ENCODE data around the gene CAT. TPM values are rescaled to one million over a fixed set of nuclear protein-coding genes. Genes with fewer than 3 reads are reported as not detected.
"Not testable (repeated sequence)": the region's sequence is repeated elsewhere in the genome, so short reads cannot be mapped to it uniquely, and the experiment has no call there.

Gene CAT
- total and polyA plus RNA-seq, 8 donors: 24.9 to 122 (median 74.7) TPM

- Histone ChIP-seq H3K9me3 (peaks cover 0 to 18% (median 9%) of the 10 kb centered on the region in 4 donors), H3K4me1 (no peaks in the 10 kb centered on the region), H3K27me3 (no peaks in the 10 kb centered on the region), H3K36me3 (no peaks in the 10 kb centered on the region), H3K4me3 (no peak overlapping the region), H3K27ac (no peak overlapping the region)
- 41 to 57% (median 46%) methylated on average over 3 of the region's 3 CpGs for WGBS, 5 donors
- intact Hi-C loops (cut with DNase I; ENCODE audit: low total_unique reads): no loop called here
- TF ChIP-seq CTCF (IDR thresholded peaks at IDR 0.05) (no peak), EP300 (IDR thresholded peaks at IDR 0.05) (no peak), POLR2AphosphoS5 (IDR thresholded peaks at IDR 0.05) (no peak), POLR2A (IDR thresholded peaks at IDR 0.05) (no peak)
- DNase-seq: no peak
Measured at GRCh38 chr11:34416766-34417165, 22.0 kb upstream of the CAT start.

GRCh38 chr11:34417202-34417601 is 21.5 kb upstream of the CAT start:
- intact Hi-C loops (cut with DNase I; ENCODE audit: low total_unique reads): no loop called here
- Histone ChIP-seq H3K4me3 (no peak overlapping the region), H3K27me3 (no peaks in the 10 kb centered on the region), H3K4me1 (peaks cover 0 to 3% (median 1%) of the 10 kb centered on the region in 4 donors), H3K36me3 (no peaks in the 10 kb centered on the region), H3K9me3 (peaks cover 0 to 18% (median 9%) of the 10 kb centered on the region in 4 donors), H3K27ac (no peak overlapping the region)
- WGBS, 5 donors: 79 to 94% (median 88%) methylated on average over 1 of the region's 1 CpG
- TF ChIP-seq POLR2AphosphoS5 (IDR thresholded peaks at IDR 0.05): no peak
- DNase-seq: no peak

- no peak for TF ChIP-seq EP300 (IDR thresholded peaks at IDR 0.05)
- TF ChIP-seq CTCF (IDR thresholded peaks at IDR 0.05): no peak
- no peak for TF ChIP-seq POLR2A (IDR thresholded peaks at IDR 0.05)
- no peak for TF ChIP-seq POLR2AphosphoS5 (IDR thresholded peaks at IDR 0.05)
- Histone ChIP-seq H3K27me3 (no peaks in the 10 kb centered on the region), H3K4me3 (no peak overlapping the region), H3K27ac (no peak overlapping the region), H3K36me3 (no peaks in the 10 kb centered on the region), H3K4me1 (peaks cover 0 to 9% (median 3%) of the 10 kb centered on the region in 4 donors), H3K9me3 (no peaks in the 10 kb centered on the region)
- intact Hi-C loops (cut with DNase I; ENCODE audit: low total_unique reads): no loop called here
- no peak for DNase-seq
- WGBS, 5 donors: 95 to 98% (median 96%) methylated on average over 2 of the region's 2 CpGs
Measured at GRCh38 chr11:34419158-34419557, 19.6 kb upstream of the CAT start.

- H3K36me3 ChIP-seq: no peaks in the 10 kb centered on the region
- WGBS, 5 donors: 80 to 91% (median 89%) methylated on average over 7 of the region's 7 CpGs
- no peaks in the 10 kb centered on the region for H3K9me3 ChIP-seq
- DNase-seq: no peak
- intact Hi-C loops (cut with DNase I; ENCODE audit: low total_unique reads): no loop called here
- no peak for TF ChIP-seq EP300 (IDR thresholded peaks at IDR 0.05)
- no peak for TF ChIP-seq POLR2A (IDR thresholded peaks at IDR 0.05)
- no peak for TF ChIP-seq CTCF (IDR thresholded peaks at IDR 0.05)
- TF ChIP-seq POLR2AphosphoS5 (IDR thresholded peaks at IDR 0.05): no peak
- peaks cover 0 to 9% (median 3%) of the 10 kb centered on the region in 4 donors for H3K4me1 ChIP-seq
- no peaks in the 10 kb centered on the region for H3K27me3 ChIP-seq
- H3K4me3 ChIP-seq: no peak overlapping the region
- H3K27ac ChIP-seq: no peak overlapping the region
Measured at GRCh38 chr11:34423300-34423699, 15.4 kb upstream of the CAT start.

GRCh38 chr11:34424826-34425225 is 13.9 kb upstream of the CAT start:
- H3K36me3 ChIP-seq; H3K27ac ChIP-seq; H3K27me3 ChIP-seq; DNase-seq; intact Hi-C loops (cut with DNase I; ENCODE audit: low total_unique reads); H3K9me3 ChIP-seq; H3K4me3 ChIP-seq; H3K4me1 ChIP-seq: not testable (repeated sequence)
- WGBS, 5 donors: 73 to 91% (median 86%) methylated on average over 1 to 2 of the region's 2 CpGs
